ENCODE results near the gene ABLIM1. TPM values are rescaled to one million over a fixed set of nuclear protein-coding genes. Genes with fewer than 3 reads are reported as not detected.

ABLIM1 gene
- total and polyA plus RNA-seq, 10 of the 15 experiments (the other 5 are each of a cell fraction or from before 2014, with no cell fraction given): 14.2 to 50.5 (median 28.1) TPM

- no peak for TF ChIP-seq ZBTB40 (IDR thresholded peaks at IDR 0.05; ENCODE audit: borderline replicate concordance)
- no peak for TF ChIP-seq ZNF274 (IDR thresholded peaks at IDR 0.05; ENCODE audit: insufficient read depth, insufficient read length)
- TF ChIP-seq NR2C2 (IDR thresholded peaks at IDR 0.05; ENCODE audit: borderline replicate concordance, control insufficient read depth, insufficient read length, low read depth): no peak
- no peak for TF ChIP-seq NKRF (conservative IDR thresholded peaks at IDR 0.05)
- no peak for TF ChIP-seq EZH2 (IDR thresholded peaks at IDR 0.05; ENCODE audit: borderline replicate concordance, control insufficient read depth, low read depth, low read length)
- no peak for TF ChIP-seq ZNF24 (IDR thresholded peaks at IDR 0.05)
- TF ChIP-seq ESRRA (IDR thresholded peaks at IDR 0.05; ENCODE audit: low read length): no peak
- no peak for TF ChIP-seq WRNIP1 (IDR thresholded peaks at IDR 0.05; ENCODE audit: borderline replicate concordance, low read depth, low read length)
- no peak for TF ChIP-seq SMAD1 (IDR thresholded peaks at IDR 0.05; ENCODE audit: low read depth, partially characterized antibody)
- no peak for TF ChIP-seq KLF5 (IDR thresholded peaks at IDR 0.05; ENCODE audit: partially characterized antibody)
- no peak for TF ChIP-seq USF1 (IDR thresholded peaks at IDR 0.05; ENCODE audit: borderline replicate concordance, extremely low read length, insufficient read depth, low read depth, low read length)
- TF ChIP-seq NBN (IDR thresholded peaks at IDR 0.05): no peak
- no peak for TF ChIP-seq E4F1 (IDR thresholded peaks at IDR 0.05; ENCODE audit: borderline replicate concordance, partially characterized antibody)
- TF ChIP-seq NFYA (IDR thresholded peaks at IDR 0.05; ENCODE audit: borderline replicate concordance, low read depth, low read length): no peak
- Histone ChIP-seq H3K79me2 (ENCODE audit: control insufficient read depth, insufficient read depth, low read length) (no peaks in the 10 kb centered on the region), H2AFZ (ENCODE audit: control insufficient read depth, low read depth, low read length) (no peak overlapping the region), H3K27me3 (replicated peaks in 1 of 2; ENCODE audit: control insufficient read depth in 2 of 2, insufficient read depth in 2 of 2, low read length in 1 of 2) (no peaks in the 10 kb centered on the region), H3K27ac (ENCODE audit: control insufficient read depth, insufficient read depth) (no peak overlapping the region), H4K20me1 (ENCODE audit: control insufficient read depth, insufficient read depth) (no peaks in the 10 kb centered on the region), H3K4me2 (ENCODE audit: control insufficient read depth, insufficient read depth) (no peak overlapping the region), H3K9me3 (replicated peaks; ENCODE audit: control insufficient read depth, insufficient read depth, low read length) (no peaks in the 10 kb centered on the region), H3K36me3 (ENCODE audit: control insufficient read depth in 2 of 2, insufficient read depth in 2 of 2, low read length in 1 of 2) (peaks cover 0 to 4% of the 10 kb centered on the region in 2 experiments; a peak in 3 of 4 replicates), H3K9ac (ENCODE audit: control insufficient read depth, insufficient read depth, low read length) (no peak overlapping the region), H3K4me3 (no peak overlapping the region), H3K4me1 (ENCODE audit: control insufficient read depth, insufficient read depth, low read length) (peaks cover 14% of the 10 kb centered on the region)
- CTCF ChIA-PET: interaction anchor here (1.0 to 1.2 kb wide), 2 partner anchors 20 to 188 kb away, joined by 3 to 4 read pairs; no protein-coding TSS in a partner anchor
- ATAC-seq: no peak
- SMC1A ChIA-PET (ENCODE audit: uncharacterized antibody, unreplicated experiment): interaction anchor here (1.3 kb wide), 1 partner anchor 9 kb away, joined by 5 read pairs; no protein-coding TSS in a partner anchor
- no TSS peak for BruUV-seq (replicated peaks)
- in situ Hi-C loops (cut with MboI): no loop called here
- DNase-seq (ENCODE audit: low read depth, low spot score): no peak
- intact Hi-C loops (cut with micrococcal nuclease; ENCODE audit: unreplicated experiment): no loop called here
- no peak for FAIRE-seq
- WGBS (ENCODE audit: insufficient coverage, insufficient replicate concordance, low lambda C conversion rate, missing lambda C conversion rate): 87% methylated on average over 4 of the region's 4 CpGs
- POLR2A ChIA-PET: no interaction called here
- RAD21 ChIA-PET (ENCODE audit: unreplicated experiment): no interaction called here
Measured at GRCh38 chr10:114491933-114492332, 166.1 kb downstream of the ABLIM1 start.
